ENCODE data around the gene TRIP4.

The TRIP4 gene

GRCh38 chr15:64343222-64343621 lies 44.4 kb upstream of the TRIP4 start:
- no peak for TF ChIP-seq REST (IDR thresholded peaks at IDR 0.05; ENCODE audit: low read depth)
- no peak for TF ChIP-seq ZBTB7A (IDR thresholded peaks at IDR 0.05; ENCODE audit: low read depth)
- TF ChIP-seq EP300 (IDR thresholded peaks at IDR 0.05; ENCODE audit: borderline replicate concordance), result no peak
- TF ChIP-seq NFIC (IDR thresholded peaks at IDR 0.05), result no peak
- TF ChIP-seq USF1 (IDR thresholded peaks at IDR 0.05), result no peak
- TF ChIP-seq TEAD4 (IDR thresholded peaks at IDR 0.05), result no peak
- TF ChIP-seq TAF1 (IDR thresholded peaks at IDR 0.05; ENCODE audit: low read depth), result no peak
- no peak for TF ChIP-seq CREB1 (IDR thresholded peaks at IDR 0.05; ENCODE audit: low read depth)
- no peak for TF ChIP-seq FOXM1 (IDR thresholded peaks at IDR 0.05; ENCODE audit: borderline replicate concordance, low read depth)
- TF ChIP-seq YY1 (IDR thresholded peaks at IDR 0.05; ENCODE audit: low read depth), result no peak

- TF ChIP-seq CREB1 (IDR thresholded peaks at IDR 0.05; ENCODE audit: low read depth) (no peak), USF1 (IDR thresholded peaks at IDR 0.05) (no peak), RAD21 (IDR thresholded peaks at IDR 0.05; ENCODE audit: low read depth) (no peak), TAF1 (IDR thresholded peaks at IDR 0.05; ENCODE audit: low read depth) (no peak), TEAD4 (IDR thresholded peaks at IDR 0.05) (no peak), REST (IDR thresholded peaks at IDR 0.05; ENCODE audit: low read depth) (no peak), ZBTB7A (IDR thresholded peaks at IDR 0.05; ENCODE audit: low read depth) (no peak), EP300 (IDR thresholded peaks at IDR 0.05; ENCODE audit: borderline replicate concordance) (no peak)
Measured at GRCh38 chr15:64343841-64344240, 43.8 kb upstream of the TRIP4 start.

GRCh38 chr15:64344651-64345294 lies 42.9 kb upstream of the TRIP4 start:
- TF ChIP-seq TCF12 (IDR thresholded peaks at IDR 0.05; ENCODE audit: low read depth) (no peak), FOXM1 (IDR thresholded peaks at IDR 0.05; ENCODE audit: borderline replicate concordance, low read depth) (no peak), ZBTB7A (IDR thresholded peaks at IDR 0.05; ENCODE audit: low read depth) (no peak), MAX (IDR thresholded peaks at IDR 0.05) (no peak), TEAD4 (IDR thresholded peaks at IDR 0.05) (no peak), USF1 (IDR thresholded peaks at IDR 0.05) (no peak), REST (IDR thresholded peaks at IDR 0.05; ENCODE audit: low read depth) (no peak), EGR1 (IDR thresholded peaks at IDR 0.05) (no peak), YY1 (IDR thresholded peaks at IDR 0.05; ENCODE audit: low read depth) (no peak), TAF1 (IDR thresholded peaks at IDR 0.05; ENCODE audit: low read depth) (no peak)

- TF ChIP-seq EP300 (IDR thresholded peaks at IDR 0.05; ENCODE audit: borderline replicate concordance) (no peak), USF1 (IDR thresholded peaks at IDR 0.05) (no peak), CREB1 (IDR thresholded peaks at IDR 0.05; ENCODE audit: low read depth) (no peak), REST (IDR thresholded peaks at IDR 0.05; ENCODE audit: low read depth) (no peak)
Measured at GRCh38 chr15:64348455-64348854, 39.2 kb upstream of the TRIP4 start.

Data from Ishikawa (cell line).